Caco-2 (cell line): Measurements from ENCODE around the gene PTPN6. TPM values are rescaled to one million over a fixed set of nuclear protein-coding genes. Genes with fewer than 3 reads are reported as not detected.

Experiments used
- BruUV-seq: library from RNA; stranded (reverse); fragments of 400-500 nt; replicated peaks from 2 replicates; lab custom pipeline; 2021; lab: Mats Ljungman, UMichigan
- CTCF ChIA-PET: fragments of 300-600 bp; sonication (Branson Sonifier 250); formaldehyde crosslinking; loops from one replicate; lab custom pipeline; 2022; ENCODE audit warnings: antibody characterized with exemption; lab: Charles Lee
- POLR2A ChIA-PET: fragments of 300-600 bp; sonication (Branson Sonifier 250); formaldehyde crosslinking; loops from one replicate; lab custom pipeline; 2022; ENCODE audit warnings: antibody characterized with exemption; lab: Charles Lee
- DNase-seq, 2 experiments: peaks; one replicate each; pipeline versions ENCODE4 v3.0.0 to v3.0.0-alpha.2; 2020 to 2022
- H3K27me3 ChIP-seq: replicated peaks from 2 replicates; pipeline ENCODE4 v1.6.0; 2011; ENCODE audit warnings: low read length; ENCODE audit not compliant: control insufficient read depth, insufficient read depth
- H3K36me3 ChIP-seq: 2 replicates; pipeline ENCODE4 v1.5.1; 2011; ENCODE audit warnings: low read length; ENCODE audit not compliant: control insufficient read depth, insufficient read depth
- H3K4me1 ChIP-seq: fragments of 250-450 bp; sonication (Bioruptor Pico); 2 replicates; pipeline ENCODE4 v1.5.1; 2020; ENCODE audit warnings: mild to moderate bottlenecking
- H3K4me3 ChIP-seq: 2 replicates; pipeline ENCODE4 v1.5.1; 2011; ENCODE audit warnings: low read depth, mild to moderate bottlenecking, control low read depth, low read length
- H3K9me3 ChIP-seq: fragments of 250-450 bp; sonication (Bioruptor Pico); 2 replicates; pipeline ENCODE4 v1.5.1; 2020; ENCODE audit warnings: mild to moderate bottlenecking, moderate library complexity
- H3K27ac Mint-ChIP-seq: one replicate; pipeline ENCODE4 v1.8.0; 2022; ENCODE audit warnings: mixed read lengths; ENCODE audit not compliant: unreplicated experiment
- H3K27me3 Mint-ChIP-seq: one replicate; pipeline ENCODE4 v1.8.0; 2022; ENCODE audit warnings: mixed read lengths; ENCODE audit not compliant: insufficient read depth, unreplicated experiment
- H3K36me3 Mint-ChIP-seq: one replicate; pipeline ENCODE4 v1.8.0; 2022; ENCODE audit warnings: mild to moderate bottlenecking, mixed read lengths; ENCODE audit not compliant: insufficient read depth, unreplicated experiment
- H3K4me1 Mint-ChIP-seq: one replicate; pipeline ENCODE4 v1.8.0; 2022; ENCODE audit warnings: low read depth, mixed read lengths; ENCODE audit not compliant: unreplicated experiment
- H3K4me3 Mint-ChIP-seq: one replicate; pipeline ENCODE4 v1.8.0; 2022; ENCODE audit warnings: mild to moderate bottlenecking, moderate library complexity, mixed read lengths; ENCODE audit not compliant: unreplicated experiment
- H3K9me3 Mint-ChIP-seq: one replicate; pipeline ENCODE4 v1.8.0; 2022; ENCODE audit warnings: mixed read lengths; ENCODE audit not compliant: unreplicated experiment
- intact Hi-C: fragments of 100-400 bp; cut with micrococcal nuclease; formaldehyde crosslinking; loops from one replicate; pipeline ENCODE4 v1.10.0; 2022; ENCODE audit not compliant: unreplicated experiment
- total RNA-seq: library from RNA; stranded (reverse); gene quantifications from 2 replicates; pipeline ENCODE4 v1.2.3, GENCODE V29; 2022
- TF ChIP-seq, protein P1 (sequence below), 2 experiments: fragments of 200-600 bp in 1 of 2; IDR thresholded peaks; 1 replicate in 1 of 2; 2 replicates in 1 of 2; pipeline versions ENCODE4 v1.5.1 to v1.8.0; 2011 to 2022; ENCODE audit warnings: antibody characterized with exemption in 1 of 2, control low read depth in 1 of 2, inconsistent platforms in 1 of 2, low read depth in 1 of 2, low read length in 1 of 2, mild to moderate bottlenecking in 1 of 2, moderate library complexity in 1 of 2; ENCODE audit not compliant: insufficient read depth in 1 of 2, severe bottlenecking in 1 of 2, unreplicated experiment in 1 of 2

The PTPN6 gene
- total RNA-seq, 1 experiment from 2014 or later = 43.9 TPM

DNA sequence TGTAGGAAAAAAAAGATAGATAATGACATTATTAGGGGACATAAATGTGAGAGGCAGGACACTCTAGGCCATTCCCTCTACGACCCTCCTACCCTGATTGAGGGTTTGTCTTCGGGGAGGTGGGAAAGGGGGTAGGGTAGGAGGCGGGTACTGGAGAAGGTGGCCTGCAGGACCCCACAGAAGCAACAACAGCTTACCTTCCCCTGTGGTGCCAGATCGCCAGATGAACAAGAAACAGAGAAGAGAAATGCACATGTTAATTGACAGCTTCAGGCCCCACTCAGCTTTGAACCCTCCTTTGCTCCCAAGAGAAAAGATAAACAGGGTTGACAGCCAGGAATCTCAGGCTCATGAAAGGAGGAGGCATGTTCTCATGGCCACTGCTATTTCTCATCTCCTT, 14.6 kb downstream of the PTPN6 start:
- no peak for DNase-seq
- Histone ChIP-seq H3K4me1 (peaks cover 39% of the 10 kb centered on the region), H3K36me3 (peaks cover 19% of the 10 kb centered on the region), H3K4me3 (no peak overlapping the region), H3K9me3 (no peaks in the 10 kb centered on the region), H3K27me3 (no peaks in the 10 kb centered on the region)
- ChIA-PET POLR2A (interaction anchor here (9.3 kb wide), 1 partner anchor 20 kb away, joined by 237 read pairs; the partner anchor contains the start of genes C12orf57 and RNU7-1), CTCF (interaction anchor here (2.5 to 8.6 kb wide), 2 partner anchors 20 to 96 kb away, joined by 10 to 241 read pairs; partner anchors contain the start of genes C12orf57 and RNU7-1)
- Mint-ChIP-seq H3K27ac (peak overlapping the region; percentile 93), H3K4me3 (peak overlapping the region; percentile 81), H3K4me1 (peaks cover 32% of the 10 kb centered on the region), H3K36me3 (peaks cover 93% of the 10 kb centered on the region), H3K9me3 (no peaks in the 10 kb centered on the region), H3K27me3 (no peaks in the 10 kb centered on the region)
- TF ChIP-seq, protein P1, sequence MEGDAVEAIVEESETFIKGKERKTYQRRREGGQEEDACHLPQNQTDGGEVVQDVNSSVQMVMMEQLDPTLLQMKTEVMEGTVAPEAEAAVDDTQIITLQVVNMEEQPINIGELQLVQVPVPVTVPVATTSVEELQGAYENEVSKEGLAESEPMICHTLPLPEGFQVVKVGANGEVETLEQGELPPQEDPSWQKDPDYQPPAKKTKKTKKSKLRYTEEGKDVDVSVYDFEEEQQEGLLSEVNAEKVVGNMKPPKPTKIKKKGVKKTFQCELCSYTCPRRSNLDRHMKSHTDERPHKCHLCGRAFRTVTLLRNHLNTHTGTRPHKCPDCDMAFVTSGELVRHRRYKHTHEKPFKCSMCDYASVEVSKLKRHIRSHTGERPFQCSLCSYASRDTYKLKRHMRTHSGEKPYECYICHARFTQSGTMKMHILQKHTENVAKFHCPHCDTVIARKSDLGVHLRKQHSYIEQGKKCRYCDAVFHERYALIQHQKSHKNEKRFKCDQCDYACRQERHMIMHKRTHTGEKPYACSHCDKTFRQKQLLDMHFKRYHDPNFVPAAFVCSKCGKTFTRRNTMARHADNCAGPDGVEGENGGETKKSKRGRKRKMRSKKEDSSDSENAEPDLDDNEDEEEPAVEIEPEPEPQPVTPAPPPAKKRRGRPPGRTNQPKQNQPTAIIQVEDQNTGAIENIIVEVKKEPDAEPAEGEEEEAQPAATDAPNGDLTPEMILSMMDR (IDR thresholded peaks at IDR 0.05; ENCODE audit: insufficient read depth in 1 of 2, low read depth in 1 of 2, low read length in 1 of 2, severe bottlenecking in 1 of 2, unreplicated experiment in 1 of 2) = no peak
- intact Hi-C loops = no loop called here
- BruUV-seq = no TSS peak

DNA sequence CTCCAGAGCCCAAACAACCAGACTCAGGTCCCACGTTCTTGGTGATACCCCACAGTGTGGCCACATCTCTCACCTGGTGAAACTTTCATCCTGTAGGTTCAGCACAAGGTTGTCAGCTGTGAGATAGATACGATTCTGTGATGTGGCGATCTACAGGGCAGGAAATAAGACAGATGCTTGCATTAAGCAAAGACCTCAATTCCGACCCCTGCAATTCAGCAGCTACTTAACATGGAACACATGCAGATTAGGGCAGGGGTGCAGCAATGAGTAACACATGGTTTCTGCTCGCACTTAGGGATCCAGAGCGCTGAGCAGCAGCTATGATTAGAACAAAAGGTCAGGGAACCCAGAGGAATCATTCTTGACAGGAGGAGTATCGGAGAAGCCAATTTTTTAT, 15.2 kb downstream of the PTPN6 start:
- intact Hi-C loops = no loop called here
- Histone ChIP-seq H3K9me3 (no peaks in the 10 kb centered on the region), H3K4me3 (no peak overlapping the region), H3K36me3 (peaks cover 19% of the 10 kb centered on the region), H3K27me3 (no peaks in the 10 kb centered on the region), H3K4me1 (peaks cover 33% of the 10 kb centered on the region)
- no peak for DNase-seq
- Mint-ChIP-seq H3K36me3 (peaks cover 97% of the 10 kb centered on the region), H3K4me1 (peaks cover 26% of the 10 kb centered on the region), H3K9me3 (no peaks in the 10 kb centered on the region), H3K27me3 (no peaks in the 10 kb centered on the region), H3K27ac (no peak overlapping the region), H3K4me3 (no peak overlapping the region)
- no TSS peak for BruUV-seq
- ChIA-PET POLR2A (interaction anchor here (9.3 kb wide), 1 partner anchor 21 kb away, joined by 237 read pairs; the partner anchor contains the start of genes C12orf57 and RNU7-1), CTCF (interaction anchor here (0.7 to 8.6 kb wide), 2 partner anchors 21 to 55 kb away, joined by 4 to 241 read pairs; partner anchors contain the start of genes C12orf57 and RNU7-1)
- TF ChIP-seq, protein P1 (IDR thresholded peaks at IDR 0.05; ENCODE audit: insufficient read depth in 1 of 2, low read depth in 1 of 2, low read length in 1 of 2, severe bottlenecking in 1 of 2, unreplicated experiment in 1 of 2) = no peak

DNA sequence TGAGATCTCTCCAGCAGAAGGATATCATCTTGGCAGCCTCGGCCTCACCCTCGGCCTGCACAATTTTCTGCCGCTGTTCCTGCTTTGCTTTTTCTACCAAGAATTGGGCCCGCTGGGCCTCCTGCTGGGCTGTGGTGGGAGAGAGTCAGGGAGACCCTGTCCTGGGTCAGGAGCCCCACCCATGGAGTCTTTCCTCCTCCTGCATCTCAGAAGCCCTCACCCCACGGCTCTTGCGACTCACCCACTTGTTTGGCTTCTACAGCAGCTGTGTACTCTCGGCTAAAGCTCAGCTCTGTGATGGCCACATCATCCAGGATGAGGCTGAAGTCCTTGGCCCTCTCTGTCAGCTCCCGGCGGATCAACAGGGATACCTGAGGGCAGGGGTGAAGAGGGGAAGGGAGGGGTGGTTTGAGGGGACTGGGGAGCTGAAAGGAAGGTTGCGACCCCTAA, 16.5 kb downstream of the PTPN6 start:
- TF ChIP-seq, protein P1 (IDR thresholded peaks at IDR 0.05; ENCODE audit: insufficient read depth in 1 of 2, low read depth in 1 of 2, low read length in 1 of 2, severe bottlenecking in 1 of 2, unreplicated experiment in 1 of 2) = no peak
- H3K36me3 ChIP-seq = peaks cover 19% of the 10 kb centered on the region
- no peak for DNase-seq
- Mint-ChIP-seq H3K36me3 (peaks cover 98% of the 10 kb centered on the region), H3K9me3 (no peaks in the 10 kb centered on the region), H3K27ac (no peak overlapping the region), H3K27me3 (no peaks in the 10 kb centered on the region), H3K4me3 (no peak overlapping the region), H3K4me1 (peaks cover 27% of the 10 kb centered on the region)
- H3K27me3 ChIP-seq = no peaks in the 10 kb centered on the region
- POLR2A ChIA-PET = interaction anchor here (0.7 to 2.9 kb wide), 3 partner anchors 22 to 128 kb away, joined by 3 to 13 read pairs (median 8); partner anchors contain the start of gene LPCAT3
- peaks cover 30% of the 10 kb centered on the region for H3K4me1 ChIP-seq
- H3K9me3 ChIP-seq = no peaks in the 10 kb centered on the region
- no peak overlapping the region for H3K4me3 ChIP-seq
- no TSS peak for BruUV-seq
- intact Hi-C loops = no loop called here
- CTCF ChIA-PET = interaction anchor here (0.7 kb wide), 1 partner anchor 24 kb away, joined by 3 read pairs; the partner anchor contains the start of genes C12orf57 and RNU7-1
